Kidney (tissue), 14 donors: ENCODE measurements around the gene RELT. TPM values are rescaled to one million over a fixed set of nuclear protein-coding genes. Genes with fewer than 3 reads are reported as not detected.

Source experiments
- DNase-seq, 5 donors: peaks; one replicate each; pipeline ENCODE4 v3.0.0-alpha.2; 2013 to 2020
- FAIRE-seq: peaks from 2 replicates; lab custom pipeline; 2012; peaks lifted over from hg19 to GRCh38; lab: Jason Lieb, UNC
- H3K27ac ChIP-seq, 2 donors: one replicate each; pipeline ENCODE4 v1.7.0; 2013; ENCODE audit warnings: low read depth in 2 of 2, low read length in 2 of 2, inconsistent platforms in 1 of 2
- H3K27me3 ChIP-seq: one replicate; pipeline ENCODE4 v1.7.1; 2013; ENCODE audit warnings: low read length, inconsistent platforms; ENCODE audit not compliant: control insufficient read depth, insufficient read depth
- H3K36me3 ChIP-seq, 3 donors: one replicate each; pipeline versions ENCODE4 v1.7.0 to v1.7.1; 2013; ENCODE audit warnings: low read length in 3 of 3, control low read depth in 1 of 3, inconsistent platforms in 1 of 3; ENCODE audit not compliant: insufficient read depth in 3 of 3, control insufficient read depth in 2 of 3
- H3K4me1 ChIP-seq, 3 donors: one replicate each; pipeline versions ENCODE4 v1.7.0 to v1.7.1; 2013; ENCODE audit warnings: low read length in 3 of 3, inconsistent platforms in 1 of 3, low read depth in 1 of 3; ENCODE audit not compliant: control insufficient read depth in 2 of 3, insufficient read depth in 2 of 3
- H3K4me3 ChIP-seq, 3 donors: one replicate each; pipeline versions ENCODE4 v1.7.0 to v1.8.1; 2013; ENCODE audit warnings: low read length in 3 of 3, control low read depth in 1 of 3, inconsistent platforms in 1 of 3
- H3K9ac ChIP-seq, 3 donors: one replicate each; pipeline versions ENCODE4 v1.7.0 to v1.7.1; 2013; ENCODE audit warnings: low read length in 3 of 3, control low read depth in 1 of 3, inconsistent platforms in 1 of 3
- H3K9me3 ChIP-seq, 3 donors: one replicate each; pipeline versions ENCODE4 v1.7.0 to v1.7.1; 2013; ENCODE audit warnings: low read length in 3 of 3, control low read depth in 1 of 3, inconsistent platforms in 1 of 3; ENCODE audit not compliant: control insufficient read depth in 2 of 3, insufficient read depth in 1 of 3
- CTCF ChIP-seq: IDR thresholded peaks from 3 replicates; pipeline ENCODE4 v1.5.1; 2012; ENCODE audit warnings: mild to moderate bottlenecking, moderate library complexity, borderline replicate concordance; ENCODE audit not compliant: insufficient read depth; ENCODE audit errors: extremely low read depth
- intact Hi-C: fragments of 100-400 bp; cut with DNase I; formaldehyde crosslinking; loops from one replicate; pipeline ENCODE4 v1.11.1; 2022
- polyA plus RNA-seq: library from polyadenylated mRNA; stranded (reverse); fragments of 350-450 nt; fragmentation: Illumina TruSeq; extraction: RNeasy Lipid Tissue Mini Kit (QIAGEN cat#74804); gene quantifications from one replicate; pipeline ENCODE4 v1.2.3, GENCODE V29; 2014; ENCODE audit warnings: low read depth, low replicate concordance; ENCODE audit not compliant: insufficient read depth
- total RNA-seq: library from RNA; stranded (reverse); fragmentation: NEBNext Ultra II Directional; extraction: Animal tissue kit (Norgen Biotek cat#: 25700); gene quantifications from one replicate; pipeline ENCODE4 v1.2.1, GENCODE V29; 2021
- donor health status: control.
- donor health status: control.
- donor health status: control.
- donor health status: control.
- donor health status: control.
- donor health status: DM: yes; HTN: yes; CAD: no.
- donor health status: Normal renal cell carcinoma (clear cell type).

RELT gene
- total and polyA plus RNA-seq, 2 donors from 2014 or later: 1.0 to 8.7 TPM

DNA sequence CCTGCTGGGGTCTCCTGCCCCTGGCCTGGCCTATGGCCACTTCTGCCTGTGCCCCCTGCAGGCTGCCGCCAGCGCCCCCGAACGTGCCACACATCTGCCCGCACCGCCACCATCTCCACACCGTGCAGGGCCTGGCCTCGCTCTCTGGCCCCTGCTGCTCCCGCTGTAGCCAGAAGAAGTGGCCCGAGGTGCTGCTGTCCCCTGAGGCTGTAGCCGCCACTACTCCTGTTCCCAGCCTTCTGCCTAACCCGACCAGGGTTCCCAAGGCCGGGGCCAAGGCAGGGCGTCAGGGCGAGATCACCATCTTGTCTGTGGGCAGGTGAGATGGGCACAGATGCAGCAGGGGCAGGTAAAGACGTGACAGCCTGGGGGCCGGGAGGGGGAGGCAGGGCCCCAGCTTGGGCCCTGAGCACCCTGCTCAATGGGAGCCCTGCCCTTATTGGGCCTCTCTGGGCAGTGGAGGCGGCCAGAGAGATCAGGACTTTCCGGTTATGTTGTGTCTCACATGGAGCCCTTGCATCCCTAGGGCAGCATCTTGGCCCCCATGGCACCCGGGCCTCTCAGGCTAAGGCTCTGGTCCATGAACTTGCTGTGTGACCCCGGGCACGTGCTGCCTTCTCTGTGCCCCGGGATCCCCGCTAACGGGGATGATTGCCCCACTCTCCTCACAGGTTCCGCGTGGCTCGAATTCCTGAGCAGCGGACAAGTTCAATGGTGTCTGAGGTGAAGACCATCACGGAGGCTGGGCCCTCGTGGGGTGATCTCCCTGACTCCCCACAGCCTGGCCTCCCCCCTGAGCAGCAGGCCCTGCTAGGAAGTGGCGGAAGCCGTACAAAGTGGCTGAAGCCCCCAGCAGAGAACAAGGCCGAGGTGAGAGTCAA, 18.5 kb downstream of the RELT start:
- Histone ChIP-seq H3K27me3 (no peaks in the 10 kb centered on the region), H3K4me1 (peaks cover 0 to 2% (median 0%) of the 10 kb centered on the region in 3 donors), H3K27ac (no peak overlapping the region), H3K9ac (no peak overlapping the region), H3K9me3 (no peaks in the 10 kb centered on the region), H3K36me3 (no peaks in the 10 kb centered on the region), H3K4me3 (no peak overlapping the region)
- intact Hi-C loops: loop anchor here (10.0 kb wide), 2 partner anchors 50 to 100 kb away; no protein-coding TSS in a partner anchor
- no peak for TF ChIP-seq CTCF
- FAIRE-seq (no peak), DNase-seq (peak in 1 of 5 donors; percentile 38)

GRCh38 chr11:73395297-73396208, 19.4 kb downstream of the RELT start:
- Histone ChIP-seq H3K27me3 (no peaks in the 10 kb centered on the region), H3K4me1 (peaks cover 0 to 2% (median 0%) of the 10 kb centered on the region in 3 donors), H3K36me3 (no peaks in the 10 kb centered on the region), H3K9me3 (no peaks in the 10 kb centered on the region), H3K27ac (no peak overlapping the region), H3K9ac (no peak overlapping the region), H3K4me3 (no peak overlapping the region)
- FAIRE-seq: no peak
- peak in 1 of 5 donors; percentile 43 for DNase-seq
- intact Hi-C loops: loop anchor here (10.0 kb wide), 2 partner anchors 51 to 101 kb away; no protein-coding TSS in a partner anchor
- no peak for TF ChIP-seq CTCF

- Histone ChIP-seq H3K9me3 (no peaks in the 10 kb centered on the region), H3K4me3 (no peak overlapping the region), H3K9ac (no peak overlapping the region), H3K4me1 (peaks cover 0 to 2% (median 0%) of the 10 kb centered on the region in 3 donors), H3K27ac (no peak overlapping the region), H3K36me3 (no peaks in the 10 kb centered on the region), H3K27me3 (no peaks in the 10 kb centered on the region)
- DNase-seq (no peak), FAIRE-seq (no peak)
- TF ChIP-seq CTCF: no peak
- intact Hi-C loops: loop anchor here (10.0 kb wide), 2 partner anchors 52 to 102 kb away; no protein-coding TSS in a partner anchor
Observed at GRCh38 chr11:73396251-73396930, 20.2 kb downstream of the RELT start.
